Choroid plexus epithelial cell (primary cell): ENCODE measurements around the gene PSMD3.

ENCODE experiments used
- DNase-seq: peaks from one replicate; pipeline ENCODE4 v3.0.0-alpha.2; 2010; ENCODE audit warnings: low read depth
- H3K4me3 ChIP-seq: 2 replicates; pipeline ENCODE4 v1.5.1; 2011; ENCODE audit warnings: low read depth, mild to moderate bottlenecking, control low read depth, low read length, moderate library complexity
- TF ChIP-seq, protein P1 (sequence below): conservative IDR thresholded peaks from 2 replicates; pipeline ENCODE4 v1.5.1; 2011; ENCODE audit warnings: low read depth, mild to moderate bottlenecking, control low read depth, inconsistent platforms, low read length, moderate library complexity

The PSMD3 gene

DNA sequence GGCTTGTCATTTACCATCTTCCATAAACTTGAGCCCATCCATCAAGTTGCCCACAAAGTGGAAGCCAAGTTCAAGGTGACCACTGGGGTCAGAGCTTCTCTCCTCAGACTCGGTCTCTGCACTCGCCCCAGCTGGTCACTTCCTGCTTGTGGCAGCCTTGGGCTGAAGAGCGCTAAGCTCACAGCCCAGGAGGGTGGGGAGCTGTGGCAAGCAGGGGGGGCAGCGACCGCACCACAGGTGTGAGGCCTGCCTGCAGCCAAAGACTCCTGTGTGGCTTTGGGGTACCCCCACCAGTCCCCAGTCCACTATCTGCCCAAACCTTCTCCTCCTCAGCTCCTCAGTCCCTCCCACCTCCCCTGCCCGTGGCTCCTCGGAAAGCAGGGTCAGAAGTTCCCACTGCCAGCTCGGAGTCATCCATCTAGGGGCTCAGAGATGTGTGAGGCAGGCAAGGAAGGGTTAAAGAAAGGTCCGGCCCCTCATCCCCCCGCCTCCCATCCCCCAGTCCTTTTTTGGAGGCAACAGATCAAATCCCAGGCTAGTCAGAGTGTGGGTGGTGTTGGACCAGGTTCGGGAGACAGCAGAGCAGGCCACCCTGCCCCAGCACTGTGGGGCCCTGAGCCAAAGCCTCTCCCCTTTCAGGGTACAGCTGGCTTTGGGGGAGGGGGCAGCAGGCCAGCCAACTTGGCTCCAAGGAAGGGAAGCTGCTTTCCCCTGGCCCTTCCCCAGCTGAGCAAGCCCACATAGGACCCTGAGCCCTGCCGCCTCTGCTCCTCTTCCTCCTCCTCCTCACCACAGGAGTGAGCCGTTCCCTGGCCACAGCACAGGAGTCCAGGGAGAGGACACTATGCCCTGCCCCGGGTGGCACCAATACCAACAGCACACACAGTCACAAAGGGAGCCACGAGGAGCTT lies 37.9 kb downstream of the PSMD3 start:
- DNase-seq, result peak; percentile 23

DNA sequence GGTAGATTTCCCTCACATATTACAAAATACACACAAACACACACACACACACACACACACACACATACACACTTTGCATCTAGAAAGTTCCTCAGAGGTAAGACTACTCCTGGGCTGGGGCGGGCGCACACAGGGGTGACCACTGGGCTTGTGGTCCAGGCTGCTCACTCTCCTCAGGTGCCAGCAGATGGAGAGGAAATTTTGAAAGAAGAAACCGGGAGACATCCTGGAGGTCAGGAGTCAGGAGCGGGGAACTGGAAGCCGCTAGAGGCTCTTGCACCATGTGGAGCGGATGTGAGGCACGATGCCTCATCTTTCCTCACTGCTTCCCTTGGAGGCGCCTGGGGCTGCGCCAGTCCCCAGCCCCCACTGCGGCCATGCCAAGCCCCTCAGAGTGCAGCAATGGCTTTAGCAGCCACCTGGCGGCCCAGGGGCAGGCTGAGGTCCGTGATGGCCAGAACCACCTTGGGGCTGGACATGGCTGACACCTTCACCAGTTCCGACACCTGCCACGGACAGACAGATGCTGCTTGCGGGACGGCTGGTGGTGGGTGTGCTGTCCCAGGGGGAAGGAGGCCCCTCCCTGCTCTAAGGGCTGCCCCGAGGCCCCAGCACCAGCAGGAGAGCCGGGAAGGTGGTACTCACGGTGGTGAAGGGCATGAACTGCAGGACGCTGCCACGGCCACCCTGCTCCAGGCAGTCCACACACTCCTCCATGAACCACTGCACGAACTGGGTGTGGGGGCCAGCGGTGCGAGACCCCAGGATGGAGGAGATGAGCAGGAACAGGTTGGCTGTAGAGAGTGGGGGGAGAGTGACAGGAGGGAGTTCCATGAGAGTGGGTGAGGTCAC lies 38.8 kb downstream of the PSMD3 start:
- no peak overlapping the region for H3K4me3 ChIP-seq
- DNase-seq, result peak; percentile 87
- TF ChIP-seq, protein P1, sequence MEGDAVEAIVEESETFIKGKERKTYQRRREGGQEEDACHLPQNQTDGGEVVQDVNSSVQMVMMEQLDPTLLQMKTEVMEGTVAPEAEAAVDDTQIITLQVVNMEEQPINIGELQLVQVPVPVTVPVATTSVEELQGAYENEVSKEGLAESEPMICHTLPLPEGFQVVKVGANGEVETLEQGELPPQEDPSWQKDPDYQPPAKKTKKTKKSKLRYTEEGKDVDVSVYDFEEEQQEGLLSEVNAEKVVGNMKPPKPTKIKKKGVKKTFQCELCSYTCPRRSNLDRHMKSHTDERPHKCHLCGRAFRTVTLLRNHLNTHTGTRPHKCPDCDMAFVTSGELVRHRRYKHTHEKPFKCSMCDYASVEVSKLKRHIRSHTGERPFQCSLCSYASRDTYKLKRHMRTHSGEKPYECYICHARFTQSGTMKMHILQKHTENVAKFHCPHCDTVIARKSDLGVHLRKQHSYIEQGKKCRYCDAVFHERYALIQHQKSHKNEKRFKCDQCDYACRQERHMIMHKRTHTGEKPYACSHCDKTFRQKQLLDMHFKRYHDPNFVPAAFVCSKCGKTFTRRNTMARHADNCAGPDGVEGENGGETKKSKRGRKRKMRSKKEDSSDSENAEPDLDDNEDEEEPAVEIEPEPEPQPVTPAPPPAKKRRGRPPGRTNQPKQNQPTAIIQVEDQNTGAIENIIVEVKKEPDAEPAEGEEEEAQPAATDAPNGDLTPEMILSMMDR, result peak; percentile 5

More for the DNA sequence above, 37.9 kb downstream of the PSMD3 start:
- TF ChIP-seq, protein P1, result no peak
- H3K4me3 ChIP-seq, result no peak overlapping the region

DNA sequence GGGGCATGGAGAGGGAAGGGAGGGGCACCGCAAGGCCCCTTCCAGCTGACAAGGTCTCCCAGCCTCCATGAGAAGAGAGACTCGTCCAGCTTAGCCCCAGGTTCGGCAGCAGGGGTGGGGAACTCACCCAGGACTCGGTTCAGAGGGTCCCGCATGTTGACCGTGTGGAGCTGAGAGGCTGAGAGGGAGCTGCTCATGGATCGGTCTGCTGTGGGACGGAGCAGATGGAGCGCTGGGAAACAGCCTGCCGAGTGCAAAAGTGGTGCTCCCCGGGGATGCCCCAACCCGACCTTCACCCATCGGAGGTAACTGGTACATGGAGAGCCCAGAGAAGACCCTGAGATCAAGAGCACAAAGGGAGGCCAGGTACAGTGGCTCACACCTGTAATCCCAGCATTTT lies 39.5 kb downstream of the PSMD3 start:
- TF ChIP-seq, protein P1, result no peak
- no peak for DNase-seq
- H3K4me3 ChIP-seq, result no peak overlapping the region

DNA sequence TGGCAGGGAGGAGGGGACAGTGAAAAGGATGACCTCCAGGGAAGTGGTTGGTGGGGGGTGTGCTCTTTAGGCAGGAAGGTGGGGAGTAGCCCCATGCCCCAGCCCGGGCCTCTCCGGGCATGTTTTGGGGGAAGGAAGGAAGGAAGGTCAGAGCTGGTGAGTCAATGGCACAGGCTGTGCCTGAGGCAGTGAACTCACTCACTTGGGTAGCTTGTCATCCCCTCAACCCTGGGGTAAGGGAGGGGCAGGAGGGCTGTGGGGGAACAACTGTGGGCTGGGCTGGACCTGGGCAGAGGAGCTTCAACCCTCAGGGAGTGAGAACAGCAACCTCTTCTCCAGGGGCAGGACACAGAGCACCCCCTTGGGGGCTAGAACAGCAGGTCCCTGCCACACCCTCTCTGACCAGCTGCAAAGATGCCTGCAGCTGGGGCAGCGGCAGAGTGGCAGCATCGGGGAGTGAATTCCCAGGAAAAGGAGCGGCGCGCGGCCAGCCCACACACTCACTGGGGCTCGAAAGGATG lies 40.9 kb downstream of the PSMD3 start:
- TF ChIP-seq, protein P1, result no peak
- no peak overlapping the region for H3K4me3 ChIP-seq
- peak; percentile 13 for DNase-seq

DNA sequence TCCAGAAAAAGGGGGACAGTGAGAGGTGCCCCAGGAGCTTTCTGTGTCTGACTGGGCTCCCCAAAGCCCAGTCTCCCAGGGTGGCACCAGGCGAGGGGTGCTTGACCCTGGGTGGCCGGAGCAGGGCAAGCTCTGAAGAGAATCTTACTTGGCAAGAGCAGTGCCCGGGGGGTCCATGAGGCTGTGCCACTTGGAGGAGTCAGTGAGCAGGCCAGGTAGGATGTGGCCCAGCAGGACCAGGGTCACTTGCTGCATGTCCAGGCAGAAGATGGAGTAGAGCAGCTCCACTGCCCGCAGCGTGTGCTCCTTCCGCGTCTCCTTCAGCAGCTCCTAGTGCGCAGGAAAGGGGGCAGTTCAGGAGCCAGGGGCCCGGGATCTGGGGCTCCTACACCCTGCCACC lies 41.9 kb downstream of the PSMD3 start:
- DNase-seq, result no peak
- TF ChIP-seq, protein P1, result no peak
- no peak overlapping the region for H3K4me3 ChIP-seq

DNA sequence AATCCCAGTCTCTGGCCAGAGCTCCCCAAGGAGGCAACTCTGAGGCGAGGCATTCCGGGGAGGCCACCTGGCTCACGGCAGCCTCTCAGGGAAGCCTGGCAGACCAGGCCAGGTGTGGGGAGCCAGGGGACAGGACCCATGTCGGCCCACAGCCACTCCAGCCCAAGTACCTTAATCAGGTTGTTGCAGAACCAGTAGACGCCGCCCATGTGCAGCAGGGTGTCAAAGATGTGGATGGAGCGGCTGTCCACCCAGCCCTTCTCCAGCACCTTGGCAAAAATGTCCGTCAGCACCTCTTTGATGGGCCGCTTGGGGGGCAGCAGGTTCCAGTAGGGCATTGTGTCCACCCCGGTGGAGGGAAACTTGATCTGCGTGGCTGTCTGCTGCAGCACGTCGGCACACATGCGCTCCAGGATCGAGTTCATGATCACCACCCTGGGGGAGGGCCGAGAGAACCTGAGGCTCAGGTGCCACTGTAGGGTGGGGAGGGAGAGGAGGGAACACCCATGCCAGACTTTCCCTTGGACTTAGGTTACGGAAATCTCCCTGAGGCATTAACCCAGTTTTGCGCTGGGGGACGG lies 42.4 kb downstream of the PSMD3 start:
- H3K4me3 ChIP-seq, result no peak overlapping the region
- DNase-seq, result no peak
- TF ChIP-seq, protein P1, result no peak
